AG09309 (cell line): ENCODE data around the gene SMIM32.

ENCODE experiments used
- DNase-seq: peaks from one replicate; pipeline ENCODE4 v3.0.0-alpha.2; 2010; ENCODE audit warnings: low read depth
- H3K4me3 ChIP-seq: 2 replicates; pipeline ENCODE4 v1.5.1; 2011; ENCODE audit warnings: mild to moderate bottlenecking, low read depth, low read length, moderate library complexity; ENCODE audit not compliant: control insufficient read depth
- TF ChIP-seq, protein P1 (sequence below): IDR thresholded peaks from 2 replicates; pipeline ENCODE4 v1.5.1; 2011; ENCODE audit warnings: mild to moderate bottlenecking, low read depth, low read length, inconsistent platforms; ENCODE audit not compliant: insufficient read depth, control insufficient read depth; ENCODE audit errors: missing control alignments

Gene SMIM32

DNA sequence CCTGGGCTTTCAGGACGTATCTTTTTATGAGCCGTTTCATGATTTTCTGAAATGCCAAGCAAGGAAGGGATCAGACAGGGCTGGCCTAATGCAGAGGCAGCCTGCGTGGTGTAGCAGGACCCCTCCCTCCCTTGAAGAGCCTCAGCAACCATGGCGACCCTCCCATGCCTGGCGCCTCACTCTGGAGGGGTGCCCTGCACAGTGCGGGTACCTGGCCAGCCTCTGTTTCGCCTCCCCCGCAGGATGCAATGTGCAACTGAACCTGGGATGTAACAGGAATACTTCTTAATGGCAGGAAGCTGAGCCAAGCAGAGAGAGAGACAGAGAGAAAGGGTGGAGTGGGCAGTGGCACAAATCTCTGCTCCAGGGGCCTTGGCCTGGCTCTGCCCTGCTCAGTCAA, 23.3 kb upstream of the SMIM32 start:
- no peak overlapping the region for H3K4me3 ChIP-seq
- DNase-seq, result no peak
- TF ChIP-seq, protein P1, sequence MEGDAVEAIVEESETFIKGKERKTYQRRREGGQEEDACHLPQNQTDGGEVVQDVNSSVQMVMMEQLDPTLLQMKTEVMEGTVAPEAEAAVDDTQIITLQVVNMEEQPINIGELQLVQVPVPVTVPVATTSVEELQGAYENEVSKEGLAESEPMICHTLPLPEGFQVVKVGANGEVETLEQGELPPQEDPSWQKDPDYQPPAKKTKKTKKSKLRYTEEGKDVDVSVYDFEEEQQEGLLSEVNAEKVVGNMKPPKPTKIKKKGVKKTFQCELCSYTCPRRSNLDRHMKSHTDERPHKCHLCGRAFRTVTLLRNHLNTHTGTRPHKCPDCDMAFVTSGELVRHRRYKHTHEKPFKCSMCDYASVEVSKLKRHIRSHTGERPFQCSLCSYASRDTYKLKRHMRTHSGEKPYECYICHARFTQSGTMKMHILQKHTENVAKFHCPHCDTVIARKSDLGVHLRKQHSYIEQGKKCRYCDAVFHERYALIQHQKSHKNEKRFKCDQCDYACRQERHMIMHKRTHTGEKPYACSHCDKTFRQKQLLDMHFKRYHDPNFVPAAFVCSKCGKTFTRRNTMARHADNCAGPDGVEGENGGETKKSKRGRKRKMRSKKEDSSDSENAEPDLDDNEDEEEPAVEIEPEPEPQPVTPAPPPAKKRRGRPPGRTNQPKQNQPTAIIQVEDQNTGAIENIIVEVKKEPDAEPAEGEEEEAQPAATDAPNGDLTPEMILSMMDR, result no peak

DNA sequence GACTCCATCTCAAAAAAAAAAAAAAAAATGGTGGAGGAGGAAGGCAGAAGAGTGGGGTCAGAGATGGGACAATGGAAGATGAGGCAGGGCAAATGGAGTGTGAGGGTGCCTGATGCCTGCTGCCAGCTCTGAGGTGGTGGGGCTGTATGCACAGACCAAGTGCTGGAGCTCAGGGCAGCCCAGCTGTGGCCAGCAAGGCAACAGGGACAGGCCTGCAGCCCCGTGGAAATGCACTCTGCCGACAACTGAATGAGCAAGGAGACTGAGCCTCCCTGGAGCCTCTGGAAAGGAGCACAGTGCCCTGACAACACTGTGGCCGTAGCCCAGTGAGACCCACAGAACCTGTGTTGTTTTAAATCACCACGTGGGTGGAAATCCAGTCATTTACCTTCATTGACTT, 22.9 kb upstream of the SMIM32 start:
- H3K4me3 ChIP-seq, result no peak overlapping the region
- no peak for DNase-seq
- TF ChIP-seq, protein P1, result no peak

DNA sequence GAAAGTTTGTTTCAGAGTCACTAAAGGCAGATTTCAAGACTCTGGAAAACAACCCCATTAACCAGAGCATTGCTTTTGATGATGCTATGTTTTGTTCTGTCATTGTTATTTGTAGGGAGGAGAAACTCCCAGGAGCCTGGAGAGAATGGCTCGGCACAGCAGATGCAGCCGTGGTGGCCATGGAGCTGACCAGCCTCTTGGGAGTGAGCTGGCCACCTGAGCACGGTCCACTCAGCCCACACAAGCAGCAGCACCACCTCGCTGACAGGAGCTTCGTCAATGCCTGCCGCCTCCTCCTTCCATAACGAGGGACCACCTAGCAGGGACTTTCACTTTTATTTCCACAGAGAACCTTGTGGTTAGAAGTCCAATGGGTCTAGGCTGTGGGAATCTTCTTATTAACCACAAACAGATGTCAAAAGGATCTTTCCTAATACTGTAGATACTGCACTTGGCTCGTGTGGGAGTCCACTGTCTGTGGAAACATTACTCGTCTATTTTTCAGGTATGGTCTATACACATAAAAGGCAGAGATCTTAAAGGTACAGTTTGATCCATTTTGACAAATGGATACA, 21.0 kb upstream of the SMIM32 start:
- DNase-seq, result no peak
- no peak overlapping the region for H3K4me3 ChIP-seq
- TF ChIP-seq, protein P1, result no peak

DNA sequence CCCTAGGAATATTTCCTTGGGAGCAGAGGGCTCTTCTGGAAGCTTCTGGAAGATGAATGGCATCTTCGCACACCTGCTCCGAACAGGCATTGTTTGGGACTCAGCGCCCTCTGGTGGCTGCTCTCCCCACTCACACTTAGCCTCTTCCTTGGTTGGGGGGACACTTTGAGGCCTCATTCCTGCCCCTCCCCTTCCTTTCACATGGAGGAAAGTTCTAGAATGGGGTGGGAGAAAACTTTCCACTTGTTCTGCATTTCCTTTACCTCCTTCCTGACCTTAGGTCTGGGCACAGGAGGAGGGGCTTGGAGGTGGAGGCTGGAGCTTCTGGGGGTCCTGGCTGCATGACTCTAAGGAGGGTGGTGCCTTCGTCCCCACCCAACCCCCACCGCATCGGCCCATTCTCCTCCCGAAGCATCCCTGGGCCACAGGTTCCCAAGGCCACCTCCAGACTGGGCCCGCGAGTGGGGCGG, 19.3 kb upstream of the SMIM32 start:
- TF ChIP-seq, protein P1, result peak; percentile 92
- no peak for DNase-seq
- no peak overlapping the region for H3K4me3 ChIP-seq

DNA sequence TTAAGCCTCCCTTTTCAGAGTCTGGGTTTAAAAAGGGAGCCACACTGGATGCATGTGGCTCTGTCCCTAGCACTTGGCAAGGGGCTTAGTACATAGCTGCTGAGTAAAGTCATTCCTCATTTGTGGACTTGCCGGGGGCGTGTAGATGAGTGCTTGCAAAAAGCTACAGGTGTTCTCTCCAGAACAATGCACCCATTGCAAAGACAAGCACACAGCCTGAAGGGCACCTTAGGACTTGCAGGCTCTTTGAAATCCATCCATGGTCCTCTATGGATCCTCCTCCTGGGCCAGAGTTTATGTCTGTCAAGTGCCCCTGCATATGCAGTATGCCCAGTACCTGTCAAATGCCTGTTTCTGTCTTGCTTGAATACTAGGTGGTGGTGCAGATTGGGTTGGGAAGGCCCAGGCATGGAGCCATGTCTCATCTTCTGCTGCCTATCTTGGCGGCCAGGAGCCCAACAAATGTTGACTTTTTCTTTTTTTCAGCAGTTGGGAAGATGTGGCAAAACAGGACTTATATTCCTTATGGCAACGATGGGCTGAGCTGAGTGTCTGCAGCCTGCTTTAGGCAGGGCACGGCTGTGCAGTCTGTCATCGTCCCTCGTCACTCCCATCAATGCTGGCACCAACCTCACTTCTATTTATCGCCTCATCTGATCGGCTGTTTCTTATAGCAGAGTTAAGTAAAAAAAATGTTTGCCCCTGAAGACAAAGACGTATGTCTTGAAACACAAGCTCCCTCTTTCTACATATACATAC, 18.5 kb upstream of the SMIM32 start:
- DNase-seq, result no peak
- H3K4me3 ChIP-seq, result no peak overlapping the region
- TF ChIP-seq, protein P1, result no peak

DNA sequence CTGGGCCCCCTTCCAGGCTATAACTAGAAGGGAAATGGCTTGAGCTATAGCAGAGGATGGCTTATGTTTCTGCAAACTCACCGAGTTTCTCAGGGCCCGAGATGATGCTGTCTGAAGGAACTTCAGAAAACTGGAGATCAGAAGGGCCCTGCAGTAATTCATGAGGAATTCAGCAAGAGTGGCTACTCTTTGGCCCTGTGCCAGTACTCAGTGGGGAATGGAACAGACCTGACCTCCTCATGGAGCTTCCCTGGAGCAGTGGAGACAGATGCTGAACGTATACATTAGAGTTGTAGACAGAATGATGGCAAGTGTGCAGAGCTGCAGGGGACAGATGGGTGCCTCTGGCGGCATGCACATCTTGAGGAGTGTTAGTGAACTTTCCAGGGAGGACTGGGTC, 17.3 kb upstream of the SMIM32 start:
- no peak overlapping the region for H3K4me3 ChIP-seq
- TF ChIP-seq, protein P1, result no peak
- DNase-seq, result no peak
